Peyer's patch (tissue), 4 donors: ENCODE results near the gene TMC5.

Experiments
- POLR2A ChIP-seq, 2 donors: fragments of 450-650 bp; IDR thresholded peaks; one replicate each; pipeline ENCODE4 v1.5.1; 2017; ENCODE audit warnings: antibody characterized with exemption in 2 of 2, mild to moderate bottlenecking in 2 of 2, moderate library complexity in 2 of 2
- TF ChIP-seq, protein P1 (sequence below), 6 experiments: fragments of 450-650 bp in 4 of 6; fragments of 200-600 bp in 2 of 6; sonication (generic) in 1 of 6; IDR thresholded peaks; one replicate each; pipeline ENCODE4 v1.5.1; 2017 to 2019; ENCODE audit warnings: antibody characterized with exemption in 6 of 6, mild to moderate bottlenecking in 3 of 6, moderate library complexity in 1 of 6

DNA sequence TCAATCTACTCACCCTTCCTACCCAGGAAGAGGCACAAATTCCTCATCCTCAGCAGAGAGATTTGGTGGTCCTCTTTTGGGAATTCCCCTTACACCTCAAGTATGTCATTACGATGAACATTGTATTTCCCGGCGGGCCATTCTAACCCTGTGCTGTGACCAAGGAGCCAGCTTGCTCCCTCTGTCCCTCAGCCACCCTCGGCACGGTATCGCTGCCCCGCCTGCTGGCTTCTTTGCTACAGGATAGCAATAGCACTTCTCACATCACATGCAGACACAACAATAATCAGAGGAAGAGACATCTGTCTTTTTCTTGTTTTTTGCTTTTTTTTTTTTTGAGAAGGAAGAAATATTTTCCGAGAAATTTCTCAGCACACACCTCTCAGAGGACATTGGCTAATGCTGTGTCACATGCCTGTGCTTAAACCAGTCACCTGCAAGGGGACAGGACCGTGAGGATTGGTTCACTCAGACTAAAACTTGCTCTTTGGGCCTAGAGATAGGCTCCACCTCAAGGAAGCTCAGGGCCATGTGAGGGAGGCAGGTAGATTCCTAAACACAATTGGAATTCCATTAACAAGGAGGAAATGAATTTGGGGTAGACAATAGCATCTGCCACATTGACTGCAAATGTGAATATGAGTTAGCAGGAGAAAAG, 41.2 kb downstream of the TMC5 start:
- TF ChIP-seq POLR2A (IDR thresholded peaks at IDR 0.05) = no peak
- TF ChIP-seq, protein P1, sequence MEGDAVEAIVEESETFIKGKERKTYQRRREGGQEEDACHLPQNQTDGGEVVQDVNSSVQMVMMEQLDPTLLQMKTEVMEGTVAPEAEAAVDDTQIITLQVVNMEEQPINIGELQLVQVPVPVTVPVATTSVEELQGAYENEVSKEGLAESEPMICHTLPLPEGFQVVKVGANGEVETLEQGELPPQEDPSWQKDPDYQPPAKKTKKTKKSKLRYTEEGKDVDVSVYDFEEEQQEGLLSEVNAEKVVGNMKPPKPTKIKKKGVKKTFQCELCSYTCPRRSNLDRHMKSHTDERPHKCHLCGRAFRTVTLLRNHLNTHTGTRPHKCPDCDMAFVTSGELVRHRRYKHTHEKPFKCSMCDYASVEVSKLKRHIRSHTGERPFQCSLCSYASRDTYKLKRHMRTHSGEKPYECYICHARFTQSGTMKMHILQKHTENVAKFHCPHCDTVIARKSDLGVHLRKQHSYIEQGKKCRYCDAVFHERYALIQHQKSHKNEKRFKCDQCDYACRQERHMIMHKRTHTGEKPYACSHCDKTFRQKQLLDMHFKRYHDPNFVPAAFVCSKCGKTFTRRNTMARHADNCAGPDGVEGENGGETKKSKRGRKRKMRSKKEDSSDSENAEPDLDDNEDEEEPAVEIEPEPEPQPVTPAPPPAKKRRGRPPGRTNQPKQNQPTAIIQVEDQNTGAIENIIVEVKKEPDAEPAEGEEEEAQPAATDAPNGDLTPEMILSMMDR (IDR thresholded peaks at IDR 0.05) = no peak
